CD4-positive, alpha-beta memory T cell (primary cell): ENCODE data around the gene TDRD1. TPM values are rescaled to one million over a fixed set of nuclear protein-coding genes. Genes with fewer than 3 reads are reported as not detected.

Source experiments
- CTCF ChIA-PET: fragments of 350-600 bp; sonication (Branson Sonifier 250); formaldehyde crosslinking; loops from one replicate; lab custom pipeline; 2021; ENCODE audit warnings: inconsistent platforms; ENCODE audit not compliant: partially characterized antibody; lab: Charles Lee
- POLR2A ChIA-PET: fragments of 350-600 bp; sonication (Branson Sonifier 250); formaldehyde crosslinking; loops from one replicate; lab custom pipeline; 2021; ENCODE audit not compliant: partially characterized antibody; lab: Charles Lee
- DNase-seq, 5 donors: peaks; one replicate each; pipeline versions ENCODE4 v3.0.0 to v3.0.0-alpha.2; 2020 to 2022; ENCODE audit warnings: mixed read lengths in 1 of 5
- H3K27ac ChIP-seq: one replicate; pipeline ENCODE4 v1.7.0; 2013; ENCODE audit warnings: low read depth, low read length
- H3K27me3 ChIP-seq: 2 replicates; pipeline ENCODE4 v1.7.0; 2013; ENCODE audit warnings: mild to moderate bottlenecking, low read length, moderate library complexity; ENCODE audit not compliant: insufficient read depth
- H3K36me3 ChIP-seq: 2 replicates; pipeline ENCODE4 v1.7.0; 2013; ENCODE audit warnings: mild to moderate bottlenecking, low read length, moderate library complexity; ENCODE audit not compliant: insufficient read depth
- H3K4me1 ChIP-seq: 2 replicates; pipeline ENCODE4 v1.7.0; 2013; ENCODE audit warnings: mild to moderate bottlenecking, low read length, moderate library complexity; ENCODE audit not compliant: insufficient read depth
- H3K4me3 ChIP-seq, 2 donors: one replicate each; pipeline ENCODE4 v1.7.0; 2013; ENCODE audit warnings: low read length in 2 of 2, mild to moderate bottlenecking in 1 of 2
- H3K9me3 ChIP-seq, 2 donors: one replicate each; pipeline ENCODE4 v1.7.0; 2013; ENCODE audit warnings: low read length in 2 of 2, control low read depth in 1 of 2; ENCODE audit not compliant: control insufficient read depth in 1 of 2
- H3K27ac Mint-ChIP-seq, 7 donors: one replicate each; pipeline ENCODE4 v1.8.0; 2020 to 2021; ENCODE audit warnings: mixed read lengths in 7 of 7, mild to moderate bottlenecking in 6 of 7, inconsistent platforms in 3 of 7, moderate library complexity in 3 of 7
- H3K27me3 Mint-ChIP-seq, 2 donors: one replicate each; pipeline ENCODE4 v1.8.0; 2020 to 2021; ENCODE audit warnings: mixed read lengths in 2 of 2
- H3K36me3 Mint-ChIP-seq, 2 donors: one replicate each; pipeline ENCODE4 v1.8.0; 2020 to 2021; ENCODE audit warnings: mixed read lengths in 2 of 2, inconsistent platforms in 1 of 2, mild to moderate bottlenecking in 1 of 2
- H3K4me1 Mint-ChIP-seq, 4 donors: one replicate each; pipeline ENCODE4 v1.8.0; 2020 to 2021; ENCODE audit warnings: mixed read lengths in 4 of 4, mild to moderate bottlenecking in 1 of 4
- H3K4me3 Mint-ChIP-seq, 8 donors: one replicate each; pipeline ENCODE4 v1.8.0; 2020 to 2021; ENCODE audit warnings: mixed read lengths in 8 of 8, mild to moderate bottlenecking in 7 of 8, moderate library complexity in 6 of 8, inconsistent platforms in 3 of 8
- H3K9me3 Mint-ChIP-seq, 8 donors: one replicate each; pipeline ENCODE4 v1.8.0; 2020 to 2021; ENCODE audit warnings: mixed read lengths in 8 of 8, mild to moderate bottlenecking in 5 of 8, inconsistent platforms in 3 of 8, moderate library complexity in 1 of 8
- intact Hi-C: fragments of 100-400 bp; cut with micrococcal nuclease; formaldehyde crosslinking; loops from one replicate; pipeline ENCODE4 v1.15.1; 2023
- polyA plus RNA-seq, 2 donors: library from polyadenylated mRNA; unstranded; fragments of 300-500 nt; fragmentation: Illumina TruSeq; gene quantifications; one replicate each; pipeline ENCODE4 v1.2.3, GENCODE V29; 2021
- total RNA-seq, 2 experiments: library from RNA; stranded (reverse); gene quantifications; one replicate each; pipeline ENCODE4 v1.2.3, GENCODE V29; 2021

Gene TDRD1
- total and polyA plus RNA-seq, 4 experiments from 2014 or later: 0.05 to 0.41 (median 0.39) TPM; not detected in 1

- ChIA-PET CTCF (no interaction called here), POLR2A (no interaction called here)
- no peak overlapping the region for H3K4me3 ChIP-seq
- no peak for DNase-seq
- H3K27me3 ChIP-seq: no peaks in the 10 kb centered on the region
- intact Hi-C loops: no loop called here
- no peak overlapping the region for H3K27ac ChIP-seq
- Mint-ChIP-seq H3K9me3 (peaks cover 0 to 6% (median 0%) of the 10 kb centered on the region in 8 donors), H3K27me3 (no peaks in the 10 kb centered on the region), H3K27ac (peak overlapping the region in 1 of 7 donors; percentile 14), H3K4me1 (peaks cover 45 to 65% (median 55%) of the 10 kb centered on the region in 4 donors), H3K36me3 (peaks cover 50 to 64% of the 10 kb centered on the region in 2 donors), H3K4me3 (peak overlapping the region in 2 of 8 donors; percentile 21 to 47)
- no peaks in the 10 kb centered on the region for H3K9me3 ChIP-seq
- no peaks in the 10 kb centered on the region for H3K36me3 ChIP-seq
- H3K4me1 ChIP-seq: peaks cover 14% of the 10 kb centered on the region
Measured at GRCh38 chr10:114166043-114166442, 13.1 kb upstream of the TDRD1 start.

- H3K27me3 ChIP-seq: no peaks in the 10 kb centered on the region
- peaks cover 41 to 67% (median 52%) of the 10 kb centered on the region in 4 donors for H3K4me1 Mint-ChIP-seq
- no peak overlapping the region for H3K27ac ChIP-seq
- peak overlapping the region in 1 of 7 donors; percentile 14 for H3K27ac Mint-ChIP-seq
- H3K4me3 Mint-ChIP-seq: no peak overlapping the region
- no peaks in the 10 kb centered on the region for H3K27me3 Mint-ChIP-seq
- ChIA-PET POLR2A (no interaction called here), CTCF (no interaction called here)
- H3K4me1 ChIP-seq: peaks cover 14% of the 10 kb centered on the region
- DNase-seq: no peak
- H3K36me3 ChIP-seq: no peaks in the 10 kb centered on the region
- intact Hi-C loops: no loop called here
- peaks cover 45 to 62% of the 10 kb centered on the region in 2 donors for H3K36me3 Mint-ChIP-seq
- peaks cover 0 to 6% (median 0%) of the 10 kb centered on the region in 8 donors for H3K9me3 Mint-ChIP-seq
- H3K9me3 ChIP-seq: no peaks in the 10 kb centered on the region
- H3K4me3 ChIP-seq: no peak overlapping the region
Measured at GRCh38 chr10:114166494-114166893, 12.7 kb upstream of the TDRD1 start.

GRCh38 chr10:114167985-114168384 is 11.2 kb upstream of the TDRD1 start:
- H3K27ac ChIP-seq: no peak overlapping the region
- peaks cover 25% of the 10 kb centered on the region for H3K4me1 ChIP-seq
- Mint-ChIP-seq H3K9me3 (peaks cover 0 to 6% (median 0%) of the 10 kb centered on the region in 8 donors), H3K36me3 (peaks cover 34 to 63% of the 10 kb centered on the region in 2 donors), H3K4me3 (no peak overlapping the region), H3K4me1 (peaks cover 48 to 72% (median 57%) of the 10 kb centered on the region in 4 donors), H3K27ac (peak overlapping the region in 1 of 7 donors; percentile 36), H3K27me3 (no peaks in the 10 kb centered on the region)
- ChIA-PET CTCF (interaction anchor here (1.0 kb wide), 1 partner anchor 9 kb away, joined by 3 read pairs; no protein-coding TSS in a partner anchor), POLR2A (no interaction called here)
- no peaks in the 10 kb centered on the region for H3K9me3 ChIP-seq
- no peaks in the 10 kb centered on the region for H3K36me3 ChIP-seq
- no peak for DNase-seq
- H3K4me3 ChIP-seq: no peak overlapping the region
- intact Hi-C loops: no loop called here
- H3K27me3 ChIP-seq: no peaks in the 10 kb centered on the region

GRCh38 chr10:114168450-114169009 is 10.6 kb upstream of the TDRD1 start:
- peaks cover 0 to 6% (median 0%) of the 10 kb centered on the region in 8 donors for H3K9me3 Mint-ChIP-seq
- no peak for DNase-seq
- H3K4me3 ChIP-seq: no peak overlapping the region
- H3K9me3 ChIP-seq: no peaks in the 10 kb centered on the region
- H3K4me1 ChIP-seq: peaks cover 23% of the 10 kb centered on the region
- intact Hi-C loops: no loop called here
- H3K27ac Mint-ChIP-seq: peak overlapping the region in 3 of 7 donors; percentile 36 to 48 (median 37)
- peak overlapping the region in 2 of 8 donors; percentile 20 to 21 for H3K4me3 Mint-ChIP-seq
- H3K4me1 Mint-ChIP-seq: peaks cover 44 to 72% (median 56%) of the 10 kb centered on the region in 4 donors
- H3K36me3 Mint-ChIP-seq: peaks cover 29 to 60% of the 10 kb centered on the region in 2 donors
- H3K27me3 ChIP-seq: no peaks in the 10 kb centered on the region
- no peak overlapping the region for H3K27ac ChIP-seq
- POLR2A ChIA-PET: no interaction called here
- no peaks in the 10 kb centered on the region for H3K27me3 Mint-ChIP-seq
- CTCF ChIA-PET: interaction anchor here (1.0 kb wide), 1 partner anchor 10 kb away, joined by 3 read pairs; no protein-coding TSS in a partner anchor
- no peaks in the 10 kb centered on the region for H3K36me3 ChIP-seq

GRCh38 chr10:114172216-114172615 is 6.9 kb upstream of the TDRD1 start:
- Histone ChIP-seq H3K27ac (no peak overlapping the region), H3K36me3 (no peaks in the 10 kb centered on the region), H3K4me1 (peaks cover 35% of the 10 kb centered on the region), H3K4me3 (peak overlapping the region in 1 of 2 donors; percentile 43), H3K27me3 (no peaks in the 10 kb centered on the region), H3K9me3 (no peaks in the 10 kb centered on the region)
- Mint-ChIP-seq H3K4me1 (peaks cover 37 to 69% (median 48%) of the 10 kb centered on the region in 4 donors), H3K27me3 (peaks cover 0 to 1% of the 10 kb centered on the region in 2 donors), H3K27ac (peak overlapping the region in 5 of 7 donors; percentile 53 to 99 (median 94)), H3K36me3 (peaks cover 11 to 45% of the 10 kb centered on the region in 2 donors), H3K4me3 (peak overlapping the region; percentile 53 to 99 (median 96)), H3K9me3 (peaks cover 0 to 6% (median 0%) of the 10 kb centered on the region in 8 donors)
- ChIA-PET POLR2A (interaction anchor here (1.0 kb wide), 1 partner anchor 318 kb away, joined by 4 read pairs; the partner anchor contains the start of gene DCLRE1A), CTCF (interaction anchor here (1.7 kb wide), 1 partner anchor 132 kb away, joined by 4 read pairs; no protein-coding TSS in a partner anchor)
- intact Hi-C loops: loop anchor here (2.0 to 10.0 kb wide), 3 partner anchors 211 to 765 kb away; partner anchors contain the start of genes FHIP2A and TRUB1
- DNase-seq: no peak

- Histone ChIP-seq H3K36me3 (no peaks in the 10 kb centered on the region), H3K27ac (peak overlapping the region; percentile 85), H3K27me3 (no peaks in the 10 kb centered on the region), H3K9me3 (no peaks in the 10 kb centered on the region), H3K4me1 (peaks cover 35% of the 10 kb centered on the region), H3K4me3 (peak overlapping the region; percentile 43 to 84)
- DNase-seq: peak in 4 of 5 donors; percentile 14 to 19 (median 17)
- Mint-ChIP-seq H3K4me3 (peak overlapping the region; percentile 92 to 99 (median 98)), H3K9me3 (peaks cover 0 to 6% (median 0%) of the 10 kb centered on the region in 8 donors), H3K36me3 (peaks cover 8 to 42% of the 10 kb centered on the region in 2 donors), H3K27me3 (peaks cover 0 to 1% of the 10 kb centered on the region in 2 donors), H3K27ac (peak overlapping the region; percentile 83 to 99 (median 99)), H3K4me1 (peaks cover 36 to 65% (median 44%) of the 10 kb centered on the region in 4 donors)
- intact Hi-C loops: loop anchor here (2.0 to 10.0 kb wide), 3 partner anchors 212 to 764 kb away; partner anchors contain the start of genes FHIP2A and TRUB1
- CTCF ChIA-PET: no interaction called here
- POLR2A ChIA-PET: interaction anchor here (1.1 to 1.9 kb wide), 4 partner anchors 10 to 492 kb away, joined by 4 to 14 read pairs (median 6); no protein-coding TSS in a partner anchor
Measured at GRCh38 chr10:114172776-114173602, 6.2 kb upstream of the TDRD1 start.
